OCI-LY1 (cell line): ENCODE measurements around the gene BHMT.

Experiments
- EZH2 ChIP-seq: fragments of 200-600 bp; sonication (generic), shearing (Covaris generic); IDR thresholded peaks from 2 replicates; pipeline ENCODE4 v1.8.0; 2017; ENCODE audit warnings: borderline replicate concordance, mixed run types, mild to moderate bottlenecking, antibody characterized with exemption, low read length, moderate library complexity, mixed read lengths
- TF ChIP-seq, protein P1 (sequence below): fragments of 200-600 bp; sonication (generic), shearing (Covaris generic); IDR thresholded peaks from 2 replicates; pipeline ENCODE4 v1.5.1; 2017; ENCODE audit warnings: mild to moderate bottlenecking, antibody characterized with exemption, low read length, moderate library complexity, mixed read lengths

DNA sequence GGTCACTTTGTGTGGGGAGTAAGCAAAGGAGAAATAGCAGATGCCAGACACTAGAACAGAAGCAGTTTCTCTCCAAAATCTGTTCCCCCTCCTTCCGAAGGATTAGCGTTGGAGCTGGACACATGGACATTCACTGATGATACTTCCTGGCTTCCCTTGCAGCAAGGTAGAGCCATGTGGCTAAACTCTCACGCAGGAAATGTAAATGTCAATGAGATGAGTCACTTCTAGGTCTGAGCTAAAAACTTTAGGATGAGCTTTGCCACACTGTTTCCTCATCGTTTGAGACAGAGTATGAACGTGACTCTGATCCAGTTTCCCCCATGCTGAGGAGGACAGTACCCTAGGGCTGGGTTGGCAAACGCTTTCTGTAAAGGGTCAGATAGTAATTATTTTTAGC lies 37.0 kb upstream of the BHMT start:
- TF ChIP-seq, protein P1, sequence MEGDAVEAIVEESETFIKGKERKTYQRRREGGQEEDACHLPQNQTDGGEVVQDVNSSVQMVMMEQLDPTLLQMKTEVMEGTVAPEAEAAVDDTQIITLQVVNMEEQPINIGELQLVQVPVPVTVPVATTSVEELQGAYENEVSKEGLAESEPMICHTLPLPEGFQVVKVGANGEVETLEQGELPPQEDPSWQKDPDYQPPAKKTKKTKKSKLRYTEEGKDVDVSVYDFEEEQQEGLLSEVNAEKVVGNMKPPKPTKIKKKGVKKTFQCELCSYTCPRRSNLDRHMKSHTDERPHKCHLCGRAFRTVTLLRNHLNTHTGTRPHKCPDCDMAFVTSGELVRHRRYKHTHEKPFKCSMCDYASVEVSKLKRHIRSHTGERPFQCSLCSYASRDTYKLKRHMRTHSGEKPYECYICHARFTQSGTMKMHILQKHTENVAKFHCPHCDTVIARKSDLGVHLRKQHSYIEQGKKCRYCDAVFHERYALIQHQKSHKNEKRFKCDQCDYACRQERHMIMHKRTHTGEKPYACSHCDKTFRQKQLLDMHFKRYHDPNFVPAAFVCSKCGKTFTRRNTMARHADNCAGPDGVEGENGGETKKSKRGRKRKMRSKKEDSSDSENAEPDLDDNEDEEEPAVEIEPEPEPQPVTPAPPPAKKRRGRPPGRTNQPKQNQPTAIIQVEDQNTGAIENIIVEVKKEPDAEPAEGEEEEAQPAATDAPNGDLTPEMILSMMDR, result no peak
- TF ChIP-seq EZH2, result no peak
